NCI-H1105 treated with DMSO at 0.1 percent for 48 hours (cell line): ENCODE data around the gene SPINK9.
"Not testable (repeated sequence)": the region's sequence is repeated elsewhere in the genome, so short reads cannot be mapped to it uniquely, and the experiment has no call there.

Experiments used
- DNase-seq: peaks from one replicate; lab custom pipeline; 2025; lab: John Stamatoyannopoulos, UW

Gene SPINK9, protein sequence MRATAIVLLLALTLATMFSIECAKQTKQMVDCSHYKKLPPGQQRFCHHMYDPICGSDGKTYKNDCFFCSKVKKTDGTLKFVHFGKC

DNA sequence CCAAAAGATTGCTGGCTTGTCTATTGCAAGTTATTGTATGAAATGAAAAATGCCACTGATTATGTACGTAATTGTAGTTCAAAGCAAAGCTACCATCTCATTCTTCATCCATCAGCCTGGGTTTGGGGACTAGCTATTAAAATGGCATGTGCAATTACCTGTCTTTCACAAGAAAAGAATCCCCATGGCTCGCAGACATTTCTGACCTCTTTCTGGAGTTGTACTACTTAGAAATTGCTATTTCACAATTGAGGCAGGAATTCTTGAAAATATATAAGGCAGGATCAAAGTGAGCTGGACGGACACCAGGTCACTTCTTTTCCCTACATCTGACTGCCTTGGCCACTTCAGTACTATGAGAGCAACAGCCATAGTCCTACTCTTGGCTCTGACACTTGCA lies at the start of gene SPINK9:
SPINK9 (plus strand) TSS at position 301 of the 400 bp plus-strand sequence; CDS start at position 356, 55 bp downstream.
- DNase-seq: no peak

DNA sequence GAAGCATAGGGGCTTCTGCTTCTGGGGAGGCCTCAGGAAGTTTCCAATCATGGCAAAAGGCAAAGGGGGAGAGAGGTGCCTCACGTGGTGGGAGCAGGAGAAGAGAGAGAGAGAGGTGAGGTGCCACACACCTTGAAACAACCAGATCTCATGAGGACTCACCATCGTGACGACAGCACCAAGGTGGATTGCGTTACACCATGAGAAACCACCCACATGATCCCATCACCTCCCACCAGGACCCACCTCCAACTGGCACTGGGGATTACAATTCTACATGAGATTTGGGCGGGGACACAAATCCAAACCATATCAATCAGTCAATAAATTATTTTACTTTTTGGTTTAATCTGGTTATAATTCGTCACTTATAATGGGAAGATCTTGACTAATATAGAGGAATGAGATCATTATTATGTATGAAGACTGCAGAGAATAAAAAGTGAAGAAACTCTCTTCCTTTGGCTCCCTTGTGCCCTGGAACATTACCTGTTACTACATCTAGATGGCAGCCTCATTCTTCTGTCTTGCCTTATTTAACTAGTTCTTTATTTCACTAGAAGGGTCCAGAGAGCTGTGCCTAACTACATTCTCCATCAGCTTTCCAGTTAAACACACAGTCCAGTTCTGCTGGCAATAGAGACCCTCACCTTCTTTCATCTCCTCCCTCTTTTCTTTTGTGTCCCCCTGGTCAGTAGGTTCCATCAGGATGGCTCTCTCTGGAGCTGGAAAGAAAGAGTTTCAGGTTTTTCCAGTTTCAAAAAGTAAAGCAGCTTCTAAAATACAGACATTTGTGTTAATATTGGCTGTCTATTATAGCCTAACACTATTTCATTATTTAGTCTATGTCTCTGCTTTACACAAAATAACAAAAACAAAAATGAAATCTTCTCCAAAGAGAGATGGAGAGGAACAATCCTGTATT lies 44.8 kb upstream of the SPINK9 start:
- peak; percentile 6 for DNase-seq

DNA sequence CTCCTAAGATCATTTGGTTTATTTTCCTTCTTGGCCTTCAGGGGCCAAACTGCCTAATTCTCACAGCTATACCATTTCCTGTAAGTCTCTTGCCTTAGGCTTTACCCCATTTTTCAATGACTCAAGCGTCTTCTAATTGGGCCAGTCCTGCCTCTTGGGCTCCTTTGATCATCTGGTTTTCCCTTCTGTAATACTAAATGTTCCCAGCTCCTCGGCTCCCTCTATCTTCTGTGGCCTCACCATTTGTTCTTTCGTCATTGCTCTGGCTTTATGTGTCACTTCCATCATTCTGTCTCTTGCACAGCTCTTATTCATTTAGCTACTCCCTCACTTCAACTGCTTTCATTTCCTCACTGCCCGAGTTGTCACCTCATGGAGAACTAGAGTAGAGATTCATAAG lies 37.6 kb upstream of the SPINK9 start:
- no peak for DNase-seq

DNA sequence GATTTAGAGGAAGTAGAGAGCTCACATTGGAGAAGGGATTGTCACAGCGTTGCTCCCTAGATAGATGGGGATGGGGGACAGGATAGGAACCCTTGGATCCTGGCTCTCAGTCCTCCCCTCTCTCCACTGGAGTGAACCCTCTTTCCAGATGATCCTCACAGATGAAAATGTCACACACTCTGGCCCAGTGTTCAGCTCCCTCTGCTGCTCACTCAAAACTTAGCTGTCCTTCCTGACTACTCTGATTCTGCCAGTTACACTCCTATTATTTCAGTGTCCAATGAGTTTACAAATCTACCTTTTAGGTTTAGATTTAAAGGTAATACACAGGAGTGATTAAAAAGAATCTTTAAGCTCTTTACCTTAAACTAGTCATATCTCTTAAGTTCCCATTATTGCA lies 28.9 kb upstream of the SPINK9 start:
- no peak for DNase-seq

DNA sequence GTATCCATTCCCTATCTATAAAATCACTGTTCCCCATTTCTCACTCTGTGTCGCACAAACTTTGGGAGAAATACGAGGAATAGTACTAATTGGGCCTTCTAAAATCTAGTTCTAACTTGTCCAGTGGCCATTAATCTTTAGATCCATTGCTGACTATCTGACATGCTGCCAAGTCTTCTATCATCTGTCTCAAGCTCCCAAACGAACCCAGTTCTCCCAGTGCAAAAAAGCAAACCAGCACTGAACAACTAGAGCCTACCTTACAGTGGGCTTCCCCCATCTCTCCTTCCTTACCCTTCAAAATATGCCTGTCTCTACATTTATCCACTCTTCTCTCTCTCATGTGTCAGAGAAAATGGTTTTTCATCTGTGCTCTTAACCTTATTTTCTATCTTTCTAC lies 26.3 kb upstream of the SPINK9 start:
- DNase-seq: no peak

DNA sequence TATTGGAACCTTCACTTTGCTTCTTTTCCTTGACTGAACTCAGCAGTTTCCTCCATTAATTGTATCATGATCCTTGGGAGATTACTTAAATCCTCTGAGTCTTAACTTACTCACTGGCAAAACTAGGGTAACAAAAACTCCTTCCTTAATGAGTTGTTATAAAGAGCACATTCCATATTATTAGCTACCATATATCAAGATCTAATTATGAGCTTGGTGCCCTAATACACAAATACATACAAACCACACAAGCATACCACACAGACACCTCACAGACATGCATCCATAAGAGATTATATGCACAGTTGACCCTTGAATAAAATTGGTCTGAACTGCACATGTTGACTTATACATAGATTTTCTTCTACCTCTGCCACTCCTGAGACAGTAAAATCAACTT lies 25.6 kb upstream of the SPINK9 start:
- no peak for DNase-seq

DNA sequence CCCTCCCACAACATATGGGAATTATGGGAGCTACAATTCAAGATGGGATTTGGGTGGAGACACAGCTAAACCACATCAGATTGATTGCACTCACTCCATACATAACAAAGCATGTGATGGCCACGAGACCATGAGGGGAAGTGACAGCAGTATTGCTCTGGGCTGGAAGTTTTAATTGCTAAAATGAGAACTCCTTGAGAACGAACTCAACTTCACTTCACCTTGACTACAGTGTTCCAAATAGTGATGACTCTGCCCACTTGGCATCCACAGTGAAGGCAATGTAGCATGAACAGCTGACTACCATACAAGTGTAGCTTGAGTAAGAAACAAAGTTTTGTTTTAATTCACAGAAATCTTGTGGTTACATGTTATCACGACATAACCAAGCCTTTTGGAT lies 23.9 kb upstream of the SPINK9 start:
- no peak for DNase-seq

DNA sequence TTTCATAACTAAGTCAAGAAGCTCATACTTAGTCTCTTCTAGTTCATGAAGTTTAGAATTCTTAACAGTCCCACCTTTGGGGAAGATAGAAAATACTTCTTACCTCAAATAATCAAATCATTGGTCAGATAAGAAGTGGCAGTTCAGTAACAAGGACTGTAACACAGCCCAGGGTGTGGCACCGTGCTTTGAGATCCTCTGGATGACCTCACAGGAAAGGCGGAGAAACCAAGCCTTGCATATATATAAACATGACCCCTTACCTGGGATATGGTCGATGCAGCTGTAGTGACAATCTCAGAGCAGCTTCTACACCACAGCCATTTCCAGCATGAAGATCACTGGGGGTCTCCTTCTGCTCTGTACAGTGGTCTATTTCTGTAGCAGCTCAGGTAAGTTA lies 23.2 kb upstream of the SPINK9 start, which contains the start of gene SPINK7:
SPINK7 (plus strand) TSS at position 271 of the 400 bp plus-strand sequence; CDS start at position 332, 61 bp downstream.
- DNase-seq: no peak

DNA sequence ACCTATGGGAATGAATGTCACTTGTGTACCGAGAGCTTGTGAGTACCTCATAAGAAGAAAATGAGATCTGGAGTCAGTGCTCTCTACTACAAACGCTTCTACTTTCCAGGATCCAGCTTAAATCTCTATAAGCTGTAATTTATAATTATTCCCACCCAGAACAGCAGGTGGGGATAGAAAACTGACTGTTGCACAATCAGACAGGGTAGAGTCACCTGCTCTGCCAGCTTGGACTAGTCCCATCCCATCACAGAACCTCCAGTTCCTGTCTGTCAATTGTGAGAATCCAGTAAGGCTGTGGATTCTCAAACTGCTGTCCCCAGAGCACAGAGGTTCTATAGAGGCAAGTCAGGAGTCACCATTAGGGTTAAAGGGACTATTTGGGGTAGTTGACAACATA lies 21.2 kb upstream of the SPINK9 start:
- DNase-seq: no peak

DNA sequence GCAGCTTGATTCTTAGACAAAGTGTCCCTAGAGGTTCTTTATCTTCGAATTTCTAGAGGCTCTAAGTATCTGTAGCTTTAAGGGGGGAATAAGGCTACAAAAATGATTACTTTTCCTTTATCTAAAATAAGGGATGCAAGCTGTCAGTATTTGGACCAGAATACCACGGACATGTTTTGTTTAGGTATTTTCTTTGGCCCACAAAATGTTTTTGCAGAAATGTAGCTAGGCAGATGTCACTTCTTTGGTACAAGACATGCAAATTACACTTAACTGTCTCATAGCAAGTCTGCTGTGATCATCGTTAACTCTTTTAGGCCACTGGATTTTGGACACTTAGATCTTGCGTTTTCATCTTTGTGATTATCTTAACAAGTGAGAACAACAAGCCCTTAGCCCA lies 20.6 kb upstream of the SPINK9 start:
- DNase-seq: no peak

DNA sequence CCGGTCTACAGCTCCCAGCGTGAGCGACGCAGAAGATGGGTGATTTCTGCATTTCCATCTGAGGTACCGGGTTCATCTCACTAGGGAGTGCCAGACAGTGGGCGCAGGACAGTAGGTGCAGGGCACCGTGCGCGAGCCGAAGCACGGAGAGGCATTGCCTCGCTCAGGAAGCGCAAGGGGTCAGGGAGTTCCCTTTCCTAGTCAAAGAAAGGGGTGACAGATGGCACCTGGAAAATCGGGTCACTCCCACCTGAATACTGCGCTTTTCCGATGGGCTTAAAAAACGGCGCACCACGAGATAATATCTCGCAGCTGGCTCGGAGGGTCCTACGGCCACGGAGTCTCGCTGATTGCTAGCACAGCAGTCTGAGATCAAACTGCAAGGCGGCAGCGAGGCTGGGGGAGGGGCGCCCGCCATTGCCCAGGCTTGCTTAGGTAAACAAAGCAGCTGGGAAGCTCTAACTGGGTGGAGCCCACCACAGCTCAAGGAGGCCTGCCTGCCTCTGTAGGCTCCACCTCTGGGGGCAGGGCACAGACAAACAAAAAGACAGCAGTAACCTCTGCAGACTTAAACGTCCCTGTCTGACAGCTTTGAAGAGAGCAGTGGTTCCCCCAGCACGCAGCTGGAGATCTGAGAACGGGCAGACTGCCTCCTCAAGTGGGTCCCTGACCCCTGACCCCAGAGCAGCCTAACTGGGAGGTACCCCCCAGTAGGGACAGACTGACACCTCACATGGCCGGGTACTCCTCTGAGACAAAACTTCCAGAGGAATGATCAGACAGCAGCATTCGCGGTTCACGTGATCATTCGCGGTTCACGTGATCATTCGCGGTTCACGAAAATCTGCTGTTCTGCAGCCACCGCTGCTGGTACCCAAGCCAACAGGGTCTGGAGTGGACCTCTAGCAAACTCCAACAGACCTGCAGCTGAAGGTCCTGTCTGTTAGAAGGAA lies 15.1 kb upstream of the SPINK9 start:
- DNase-seq: not testable (repeated sequence)

DNA sequence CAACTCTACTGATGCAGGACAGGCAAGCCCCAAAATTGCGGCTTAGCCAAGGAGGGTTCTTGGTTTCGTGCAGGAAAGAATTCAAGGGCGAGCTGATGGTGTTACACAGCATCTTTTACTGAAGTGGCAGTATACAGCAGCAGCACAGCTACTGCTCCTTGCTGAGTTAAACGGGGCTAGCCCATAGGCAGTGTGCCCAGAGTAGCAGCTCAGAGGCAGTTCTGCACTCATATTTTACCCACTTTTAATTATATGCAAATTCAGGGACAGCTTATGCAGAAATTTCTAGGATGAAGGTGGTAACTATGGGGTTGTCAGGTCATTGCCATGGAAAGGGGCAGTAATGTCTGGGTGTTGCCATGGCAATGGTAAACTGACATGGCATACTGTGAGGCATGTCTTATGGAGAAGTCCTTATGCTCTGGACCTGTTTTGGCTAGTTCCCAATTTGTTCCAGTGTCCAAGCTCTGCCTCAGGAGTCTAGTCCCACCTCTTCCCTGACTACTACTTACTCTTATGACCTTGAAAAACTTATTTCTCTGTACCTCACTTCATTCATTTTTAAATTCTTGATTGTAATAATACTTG lies 2.0 kb upstream of the SPINK9 start:
- no peak for DNase-seq

DNA sequence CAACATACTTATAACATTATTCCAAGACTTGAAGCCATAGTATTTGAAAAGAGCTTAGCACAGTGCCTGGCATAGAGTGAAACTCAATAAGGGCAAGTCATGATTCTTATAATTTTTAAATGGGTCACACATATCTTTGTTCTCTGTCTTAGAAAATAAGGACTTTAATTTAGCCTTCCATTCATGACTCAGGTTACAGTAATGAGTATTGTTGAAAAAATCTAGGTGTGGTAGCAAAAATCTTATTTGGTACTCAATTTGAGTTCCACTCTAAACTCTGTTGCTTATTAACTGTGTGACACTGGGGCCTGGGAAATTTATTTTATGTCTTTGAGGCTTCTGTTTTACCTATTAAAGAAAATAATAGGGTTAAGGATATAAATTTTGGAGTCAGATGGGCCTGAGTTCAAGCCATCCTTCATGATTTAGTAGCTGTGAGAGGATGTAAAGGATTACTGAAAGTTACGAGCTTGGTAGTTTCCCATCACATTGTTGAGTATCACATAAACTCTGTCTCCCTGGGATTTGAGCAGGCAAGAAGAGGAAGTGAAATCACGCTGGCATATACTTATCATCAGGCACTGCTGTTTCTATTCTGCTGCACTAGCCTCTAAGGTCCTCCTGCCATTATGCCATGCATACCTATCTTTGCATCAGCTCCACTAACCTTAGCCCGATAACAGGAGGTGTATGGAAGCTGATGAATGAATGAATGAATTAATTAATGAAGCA lies 1.5 kb downstream of the SPINK9 start:
- no peak for DNase-seq

DNA sequence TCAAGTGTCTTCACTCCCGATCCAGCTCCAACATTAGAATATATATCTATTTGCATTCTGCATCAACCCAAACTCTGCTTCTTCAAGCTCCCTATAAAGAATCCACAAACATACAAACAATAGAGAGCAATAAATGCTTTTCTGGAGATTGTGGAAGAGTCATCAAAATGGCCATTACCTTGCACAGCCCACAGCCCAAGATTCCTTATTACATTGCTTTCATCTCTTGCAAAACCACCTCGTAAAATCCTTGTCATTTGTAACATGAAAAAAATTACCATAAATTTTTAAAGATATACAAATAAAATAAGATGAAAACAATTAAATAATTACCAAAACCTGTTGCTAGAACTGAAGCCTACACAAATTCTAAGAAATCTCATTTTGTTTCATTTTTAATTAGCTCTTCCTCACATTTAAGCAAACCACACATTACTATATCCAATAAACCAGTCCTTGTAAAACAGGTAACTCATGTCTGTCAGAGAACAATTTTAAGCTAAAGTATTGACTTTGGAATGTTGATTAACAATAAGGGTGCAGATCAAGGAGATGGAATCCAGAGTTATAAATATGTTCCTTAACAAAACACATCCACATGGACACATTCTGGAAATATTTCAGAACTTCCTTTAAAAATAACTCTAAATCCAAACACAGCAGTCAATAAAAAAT lies 7.1 kb downstream of the SPINK9 start:
- no peak for DNase-seq

DNA sequence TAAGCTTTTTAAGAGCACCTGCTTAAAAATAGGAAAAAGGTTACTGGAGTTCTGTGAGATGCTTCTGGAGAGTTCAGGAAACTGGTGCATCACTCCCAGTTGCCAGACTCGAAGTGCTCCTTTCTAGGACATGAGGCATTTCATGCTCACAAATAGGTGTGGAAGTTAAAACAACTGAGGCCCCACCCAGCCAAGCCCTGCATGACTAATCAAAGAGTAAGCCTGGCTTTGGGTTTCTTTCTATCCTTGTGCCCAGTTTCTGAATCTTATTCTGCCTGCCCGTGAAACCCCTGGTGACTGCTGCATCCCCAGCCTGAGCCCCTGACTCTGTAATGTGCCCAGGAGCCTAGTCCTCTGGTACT lies 7.7 kb downstream of the SPINK9 start:
- DNase-seq: no peak

DNA sequence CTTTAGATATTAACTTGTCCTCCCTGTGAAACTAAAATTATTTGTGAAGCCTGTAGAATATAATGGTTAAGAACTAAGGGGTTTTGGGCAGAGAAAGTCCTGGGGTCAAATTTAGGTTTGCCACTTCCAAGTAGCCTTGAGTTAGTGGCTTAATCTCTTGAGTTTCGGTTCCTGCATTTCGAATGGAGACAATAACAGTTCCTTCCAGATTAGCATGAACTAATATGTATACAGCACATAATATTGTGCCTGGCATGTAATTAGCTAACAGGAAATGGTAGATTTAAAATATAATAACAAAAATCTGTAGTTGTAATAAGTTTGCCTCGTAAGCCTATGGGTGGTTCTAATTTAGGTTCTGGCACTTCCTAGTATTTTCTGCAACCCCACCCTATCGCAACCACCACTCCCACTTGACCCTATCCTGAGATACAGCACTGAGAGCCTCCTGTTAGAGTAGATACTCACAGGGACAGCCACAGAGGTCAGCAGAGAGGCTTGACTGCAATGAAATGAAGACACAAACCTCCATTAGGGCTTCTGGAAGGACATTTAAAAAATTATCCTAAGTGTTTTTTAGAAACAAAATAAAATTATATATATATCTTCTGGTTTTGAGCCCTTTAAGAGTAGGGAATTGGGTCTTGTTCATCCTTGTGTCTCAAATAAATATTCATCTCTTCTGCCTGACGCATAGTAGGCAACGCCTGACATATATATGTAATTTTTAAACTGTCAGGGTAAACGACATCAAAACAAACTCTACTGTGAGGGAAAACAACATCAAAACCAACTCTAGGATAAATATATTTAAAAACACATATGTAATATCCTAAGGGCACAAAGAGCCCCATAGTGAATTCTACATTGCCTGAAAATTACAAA lies 8.5 kb downstream of the SPINK9 start:
- DNase-seq: no peak

DNA sequence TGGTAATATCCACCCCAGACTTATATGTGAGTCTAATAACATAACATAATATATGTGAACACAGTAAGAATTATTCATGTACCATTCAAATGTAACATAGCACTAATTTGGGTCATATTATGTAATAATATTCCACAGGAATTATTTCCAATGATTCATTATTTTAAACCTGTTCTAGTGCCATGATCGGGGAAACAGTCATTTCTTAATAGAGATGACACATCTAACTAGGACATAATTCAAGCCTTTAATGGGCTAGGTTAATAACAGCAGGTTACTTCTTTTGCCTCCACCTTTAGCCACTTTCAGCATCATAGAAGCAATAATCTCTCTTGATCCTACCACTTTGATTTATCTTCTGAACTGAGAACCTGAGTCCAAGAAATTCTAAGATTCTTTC lies 12.3 kb downstream of the SPINK9 start:
- DNase-seq: no peak

DNA sequence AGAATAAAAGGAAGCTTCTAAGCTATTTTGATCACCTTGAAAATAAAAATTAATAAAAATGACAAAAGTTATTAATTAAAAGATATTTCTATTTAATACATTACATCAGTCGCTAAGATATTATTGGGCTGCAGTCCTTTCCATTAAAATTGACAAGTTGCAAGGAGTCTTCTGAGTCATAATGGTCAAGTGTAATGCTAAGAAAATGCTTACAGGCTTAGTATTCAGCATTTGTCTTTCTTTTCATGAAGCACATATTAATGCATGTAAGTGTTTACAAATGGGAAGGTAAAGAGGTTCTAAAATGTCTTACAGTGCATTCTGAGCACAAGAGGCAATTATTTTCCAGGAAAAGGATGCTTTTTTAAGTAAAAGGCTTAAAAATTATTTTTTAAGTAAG lies 17.3 kb downstream of the SPINK9 start:
- no peak for DNase-seq

DNA sequence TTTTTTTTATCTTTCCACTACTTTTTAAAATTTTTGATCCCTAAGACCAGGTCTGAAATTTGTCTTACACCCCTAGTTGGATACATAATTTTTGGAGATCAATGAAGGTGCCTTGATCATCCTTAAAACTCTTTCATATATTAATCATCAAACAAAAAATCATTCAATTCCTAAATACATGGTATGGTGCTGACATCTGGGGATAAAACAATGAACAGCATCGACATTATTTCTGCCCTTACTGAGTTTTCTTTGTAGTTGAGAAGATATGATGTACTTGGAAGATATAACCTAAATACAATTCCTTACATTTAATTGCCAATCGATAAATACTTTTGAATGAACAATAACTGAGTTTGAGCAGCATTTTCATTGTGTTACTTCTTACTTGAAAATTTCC lies 18.3 kb downstream of the SPINK9 start:
- no peak for DNase-seq

DNA sequence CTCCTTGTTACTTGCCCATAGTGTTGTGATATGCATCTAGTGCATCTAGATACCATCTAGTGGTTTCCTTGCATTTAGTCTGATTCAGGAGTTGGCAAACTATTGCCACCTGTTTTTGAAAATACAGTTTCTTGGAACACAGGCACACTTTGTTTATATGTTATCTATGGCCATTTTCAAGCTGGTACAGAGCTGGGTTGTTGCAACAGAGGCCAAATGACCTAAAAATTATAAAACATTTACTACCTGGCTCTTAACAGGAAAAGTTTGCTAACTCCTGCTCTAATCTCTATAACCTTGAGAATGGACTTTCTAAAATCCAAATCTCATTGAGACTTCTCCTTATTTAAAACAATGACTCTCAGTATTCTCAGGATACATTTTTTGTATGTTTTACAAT lies 29.0 kb downstream of the SPINK9 start:
- no peak for DNase-seq
